Activated CD4-positive, alpha-beta T cell treated with anti-CD3 and anti-CD28 coated beads, Interleukin-2, amount 50 U/mL, for 4 hours (primary cell): ENCODE results near the gene AEBP2.
A peak's percentile ranks its signal among the peaks of the same experiment; 100 is the strongest.
"Not testable (repeated sequence)": the region's sequence is repeated elsewhere in the genome, so short reads cannot be mapped to it uniquely, and the experiment has no call there.

Experiments
- DNase-seq, 2 experiments: peaks; one replicate each; pipeline ENCODE4 v3.0.0-alpha.2; 2020

AEBP2 gene

DNA sequence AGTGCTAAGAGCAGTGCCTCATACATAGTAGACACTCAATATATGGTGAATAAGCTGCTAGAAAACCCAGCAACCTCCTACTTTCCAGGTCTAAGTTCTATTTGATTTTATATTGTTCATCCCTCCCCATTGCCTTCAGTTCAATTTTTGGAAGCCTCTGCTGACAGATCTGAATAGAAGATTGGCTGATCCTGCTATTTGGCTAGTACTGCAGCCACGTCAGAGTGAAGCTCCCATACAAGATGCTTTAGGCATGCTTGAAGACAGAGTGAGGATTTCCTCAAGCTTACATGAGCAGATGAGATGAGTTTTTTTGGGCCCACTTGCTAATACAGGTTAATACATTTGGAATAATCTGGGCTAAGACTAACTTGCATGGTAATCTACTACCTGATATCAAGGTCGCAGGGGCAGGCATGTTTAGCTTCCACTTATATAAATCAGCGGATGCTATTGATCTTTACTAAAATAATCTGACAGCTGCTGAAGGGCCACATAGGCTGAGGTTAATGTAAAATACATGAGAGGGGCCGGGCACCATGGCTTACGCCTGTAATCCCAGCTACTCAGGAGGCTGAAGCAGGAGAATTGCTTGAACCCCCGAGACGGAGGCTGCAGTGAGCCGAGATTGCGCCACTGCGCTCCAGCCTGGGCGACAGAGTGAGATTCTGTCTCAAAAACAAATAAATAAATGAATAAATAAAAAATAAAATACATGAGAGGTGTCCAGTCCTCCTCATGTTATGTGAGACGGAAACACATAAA, 15.9 kb upstream of the AEBP2 start:
- no peak for DNase-seq

DNA sequence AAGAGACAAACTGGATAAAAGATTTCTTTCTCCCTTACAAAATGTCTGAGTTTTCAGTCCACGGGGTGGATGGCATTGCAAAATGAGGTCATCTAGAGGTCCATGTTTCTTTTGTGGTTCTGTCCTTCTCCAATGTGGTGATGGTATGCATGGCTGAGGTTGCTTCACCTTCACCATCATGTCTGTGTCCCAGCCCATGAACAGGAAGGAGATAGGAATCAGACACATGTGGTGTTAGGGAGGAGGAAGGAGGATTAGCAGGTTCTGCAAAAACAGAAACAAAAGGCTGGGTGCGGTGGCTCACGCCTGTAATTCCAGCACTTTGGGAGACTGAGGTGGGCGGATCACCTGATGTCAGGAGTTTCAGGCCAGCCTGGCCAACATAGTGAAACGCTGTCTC, 11.0 kb upstream of the AEBP2 start:
- DNase-seq: no peak

DNA sequence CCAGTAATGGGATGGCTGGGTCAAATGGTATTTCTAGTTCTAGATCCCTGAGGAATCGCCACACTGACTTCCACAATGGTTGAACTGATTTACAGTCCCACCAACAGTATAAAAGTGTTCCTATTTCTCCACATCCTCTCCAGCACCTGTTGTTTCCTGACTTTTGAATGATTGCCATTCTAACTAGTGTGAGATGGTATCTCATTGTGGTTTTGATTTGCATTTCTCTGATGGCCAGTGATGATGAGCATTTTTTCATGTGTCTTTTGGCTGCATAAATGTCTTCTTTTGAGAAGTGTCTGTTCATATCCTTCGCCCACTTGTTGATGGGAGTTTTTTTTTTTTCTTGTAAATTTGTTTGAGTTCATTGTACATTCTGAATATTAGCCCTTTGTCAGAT, 9.8 kb upstream of the AEBP2 start:
- not testable (repeated sequence) for DNase-seq

DNA sequence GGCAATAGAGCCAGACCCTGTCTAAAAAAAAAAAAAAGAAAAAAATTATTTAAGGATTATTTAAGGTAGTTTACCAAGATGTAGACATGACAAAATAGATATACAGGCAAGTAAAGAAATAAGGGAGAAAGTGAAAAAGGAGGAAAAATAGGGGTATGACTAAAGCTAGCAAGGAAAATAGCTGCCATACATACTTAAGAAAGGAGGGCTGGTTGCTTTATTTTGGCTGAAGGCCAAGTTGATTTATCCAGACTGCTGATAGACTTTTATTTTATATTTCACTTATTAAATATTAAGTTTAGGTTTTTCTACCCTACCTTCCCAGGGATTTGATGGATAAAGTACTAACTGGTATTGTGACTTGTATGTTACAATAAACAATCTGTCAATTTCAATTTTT, 8.3 kb upstream of the AEBP2 start:
- DNase-seq: no peak

DNA sequence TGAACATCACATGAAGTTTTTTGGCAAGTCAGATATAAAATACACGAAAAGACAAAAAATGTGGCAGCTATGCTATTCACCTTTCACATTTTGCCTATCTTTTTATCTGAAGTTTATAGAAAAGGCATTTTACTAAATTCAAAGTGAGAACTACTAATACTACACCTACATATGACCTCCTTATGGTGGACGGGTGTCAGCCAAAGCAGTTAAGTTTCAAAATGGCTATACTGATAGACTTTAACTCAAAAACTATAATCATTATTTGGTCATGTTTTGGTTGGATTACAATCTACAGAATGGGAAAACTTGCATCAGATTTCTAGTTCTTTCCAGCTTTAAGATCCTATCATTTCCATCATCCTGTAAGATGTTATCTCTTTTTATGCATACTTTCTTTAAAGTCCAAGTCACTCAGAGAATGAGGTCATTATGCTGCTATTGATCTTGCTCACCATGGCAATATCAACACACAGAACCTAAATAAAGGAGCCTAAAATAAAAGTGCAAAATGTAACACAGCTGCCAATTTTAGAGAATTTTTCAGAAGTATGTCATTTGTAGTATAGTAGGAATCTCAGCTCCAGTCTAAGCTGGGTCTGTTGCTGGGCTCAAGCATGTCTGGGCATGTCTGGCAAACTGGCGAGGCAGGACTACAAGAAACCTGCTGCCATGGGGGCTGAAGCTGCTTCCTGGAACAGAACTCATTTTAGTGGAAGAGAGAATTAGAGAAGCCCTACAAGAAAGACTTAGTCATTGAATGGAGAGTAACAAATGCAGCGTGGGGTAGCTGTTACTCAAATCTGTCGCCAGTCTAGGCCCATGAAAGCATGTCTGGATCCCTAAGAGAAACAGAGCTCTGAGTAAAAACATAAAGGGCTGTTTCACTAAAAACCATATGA, 7.6 kb upstream of the AEBP2 start:
- DNase-seq: peak in 1 of 2 experiments; percentile 10

DNA sequence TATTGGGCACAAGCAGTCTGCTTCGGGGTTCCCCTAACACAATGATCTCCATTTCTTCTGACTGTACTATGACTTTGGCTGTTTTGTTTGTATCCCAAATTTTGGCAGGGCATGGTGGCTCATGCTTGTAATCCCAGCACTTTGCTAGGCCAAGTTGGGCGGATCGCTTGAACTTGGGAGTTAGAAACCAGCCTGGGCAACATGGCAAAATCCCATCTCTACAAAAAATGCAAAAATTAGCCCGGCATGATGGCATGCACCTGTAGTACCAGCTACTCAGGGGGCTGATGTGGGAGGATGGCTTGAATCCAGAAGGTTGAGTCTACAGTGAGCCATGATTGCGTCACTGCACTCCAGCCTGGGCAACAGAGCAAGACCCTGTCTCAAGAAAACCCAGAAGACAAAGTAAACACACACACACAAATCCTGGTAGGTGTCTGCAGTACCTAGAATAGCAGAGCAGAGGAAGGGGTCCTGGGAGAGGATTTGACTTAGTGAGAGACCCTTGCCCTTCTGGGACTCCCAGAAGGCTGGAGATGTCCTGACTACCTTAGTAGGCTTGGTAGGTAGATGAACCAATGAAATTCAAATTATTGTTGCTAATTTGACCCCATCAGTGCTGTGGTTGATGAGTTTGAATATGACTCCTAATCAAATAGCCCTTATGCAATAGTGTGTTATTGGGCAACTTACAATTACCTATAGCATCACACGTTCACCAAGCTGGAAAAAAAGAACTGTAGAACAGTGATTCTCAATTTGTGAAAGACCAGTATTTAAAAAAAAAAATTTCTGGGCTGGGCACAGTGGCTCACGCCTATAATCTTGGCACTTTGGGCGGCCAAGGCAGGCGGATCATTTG, 6.8 kb upstream of the AEBP2 start:
- DNase-seq: no peak

DNA sequence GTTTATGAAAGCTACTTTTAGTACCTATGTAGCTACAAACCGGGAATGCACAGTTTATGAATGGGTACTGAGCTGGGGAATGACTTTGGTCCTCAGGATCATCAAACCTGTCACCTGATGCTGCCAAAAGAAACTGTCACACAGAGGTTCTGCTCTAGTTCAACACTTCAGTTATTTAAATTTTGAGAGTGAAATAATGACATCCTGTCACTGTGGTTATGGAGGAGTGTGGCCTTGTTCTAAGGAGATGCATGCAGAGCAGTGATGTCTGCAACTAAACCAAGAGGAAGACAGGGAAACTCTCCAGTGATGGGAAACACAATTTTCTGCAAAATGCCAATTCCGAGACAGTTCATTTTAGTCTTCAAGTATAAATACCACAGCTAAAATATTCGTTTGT, 4.8 kb upstream of the AEBP2 start:
- DNase-seq: no peak

DNA sequence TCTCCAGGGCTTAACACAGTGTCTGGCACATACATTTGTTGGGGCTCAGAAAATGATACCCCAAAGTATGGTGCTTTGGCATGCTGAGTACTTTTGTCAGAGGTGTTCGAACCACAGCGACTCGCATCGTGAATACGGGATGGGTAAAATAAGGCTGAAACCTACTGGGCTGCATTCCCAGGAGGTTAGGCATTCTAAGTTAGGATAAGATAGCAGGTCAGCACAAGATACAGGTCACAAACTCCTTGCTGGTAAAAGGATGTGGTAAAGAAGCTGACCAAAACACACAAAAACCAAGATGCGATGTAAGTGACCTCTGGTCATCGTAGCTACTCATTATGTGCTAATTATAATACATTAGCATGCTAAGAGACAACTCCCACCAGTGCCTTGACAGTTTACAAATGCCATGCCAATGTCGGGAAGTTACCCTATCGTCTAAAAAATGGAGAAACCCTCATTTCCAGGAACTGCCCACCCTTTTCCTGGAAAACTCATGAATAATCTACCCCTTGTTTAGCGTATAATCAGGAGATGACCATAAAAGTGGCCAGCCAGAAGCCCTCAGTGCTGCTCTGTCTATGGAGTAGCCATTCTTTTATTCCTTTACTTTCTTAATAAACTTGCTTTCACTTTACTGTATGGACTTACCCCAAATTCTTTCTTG, 3.3 kb upstream of the AEBP2 start:
- DNase-seq: no peak

GRCh38 chr12:19436931-19437330, 2.4 kb upstream of the AEBP2 start:
- DNase-seq: no peak

DNA sequence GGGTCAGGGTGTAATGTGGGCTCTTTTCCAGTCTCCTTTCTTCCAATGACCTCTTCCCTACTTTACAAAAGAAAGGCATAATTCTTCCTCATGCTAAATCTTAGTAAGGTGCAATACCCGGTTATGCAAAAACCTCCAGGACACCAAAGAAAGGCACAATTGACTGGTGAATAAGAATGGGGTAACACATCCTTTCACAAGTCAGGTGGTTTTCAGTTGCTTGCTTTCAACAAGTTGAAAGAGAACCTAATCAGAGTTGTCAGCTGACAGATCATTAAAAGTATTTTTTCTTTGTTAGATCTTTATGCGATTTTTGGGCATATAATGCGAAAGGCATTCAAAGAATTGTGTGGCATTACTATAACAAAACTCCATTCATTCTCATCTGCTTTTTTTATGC, 1.3 kb upstream of the AEBP2 start:
- no peak for DNase-seq

DNA sequence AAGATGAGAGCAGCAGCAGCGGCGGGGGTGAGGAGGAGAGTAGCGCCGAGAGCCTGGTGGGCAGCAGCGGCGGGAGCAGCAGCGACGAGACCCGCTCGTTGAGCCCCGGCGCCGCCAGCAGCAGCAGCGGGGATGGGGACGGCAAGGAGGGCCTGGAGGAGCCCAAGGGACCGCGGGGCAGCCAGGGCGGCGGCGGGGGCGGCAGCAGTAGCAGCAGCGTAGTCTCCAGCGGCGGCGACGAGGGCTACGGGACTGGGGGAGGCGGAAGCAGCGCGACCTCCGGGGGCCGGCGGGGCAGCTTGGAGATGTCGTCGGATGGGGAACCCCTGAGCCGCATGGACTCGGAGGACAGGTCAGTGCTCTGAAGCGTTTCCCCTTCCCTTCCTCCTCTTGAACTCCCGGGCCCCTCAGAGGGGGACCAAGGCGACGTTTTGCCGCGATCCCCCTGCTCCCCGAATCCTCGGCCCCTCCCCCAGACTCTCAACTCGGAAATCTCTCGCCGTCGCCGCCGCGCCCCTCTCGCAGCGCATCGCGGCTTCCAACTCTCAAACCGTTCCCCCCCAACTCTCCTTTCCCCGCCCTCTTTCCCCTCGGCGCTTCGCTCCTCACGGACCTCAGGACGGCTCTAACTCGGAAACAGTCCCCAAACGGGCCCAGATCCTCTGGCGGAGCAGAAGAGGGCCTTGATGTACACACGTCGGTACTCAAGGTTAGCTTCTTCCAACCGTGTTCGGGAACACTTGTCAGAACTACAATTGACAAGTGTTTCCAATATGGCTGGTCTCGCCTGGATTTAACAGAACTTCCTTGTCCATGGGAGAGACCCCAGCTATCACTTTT, 947 bp downstream of the AEBP2 start:
- DNase-seq: peak; percentile 37 to 48

DNA sequence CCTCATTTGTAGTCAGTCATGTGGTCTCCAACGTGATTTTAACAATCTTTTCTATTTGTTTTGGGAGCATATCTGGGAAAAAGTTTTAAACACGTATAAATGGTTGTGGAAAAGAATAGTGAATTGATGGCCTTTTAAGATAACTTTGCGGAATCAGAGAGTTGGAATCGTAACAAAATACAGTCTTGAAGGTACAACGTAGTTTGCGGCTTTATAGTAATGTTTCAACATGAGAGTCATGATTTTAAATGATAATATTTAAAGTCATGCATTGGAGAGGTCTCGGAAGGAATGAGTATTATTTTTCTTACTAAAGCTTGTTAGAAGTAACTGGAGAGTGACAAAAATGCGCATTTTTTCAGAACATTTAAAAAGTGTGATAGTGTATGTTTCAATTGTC, 1.6 kb downstream of the AEBP2 start:
- no peak for DNase-seq

DNA sequence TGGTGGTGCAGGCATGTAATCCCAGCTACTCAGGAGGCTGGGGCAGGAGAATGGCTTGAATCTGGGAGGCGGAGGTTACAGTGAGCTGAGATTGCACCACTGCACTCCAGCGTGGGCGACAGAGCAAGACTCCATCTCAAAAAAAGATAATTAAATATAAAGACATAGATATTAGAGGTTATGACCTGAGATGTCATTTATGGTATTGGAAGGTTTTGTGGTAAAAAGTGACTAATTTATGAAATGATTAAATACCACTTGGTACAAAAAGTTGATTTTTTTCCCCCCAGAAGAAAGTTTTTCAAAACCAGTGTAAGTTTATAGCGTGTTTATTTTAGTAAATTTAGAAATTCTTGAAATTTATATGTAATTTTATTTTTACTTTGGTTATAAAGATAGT, 4.3 kb downstream of the AEBP2 start:
- DNase-seq: no peak

DNA sequence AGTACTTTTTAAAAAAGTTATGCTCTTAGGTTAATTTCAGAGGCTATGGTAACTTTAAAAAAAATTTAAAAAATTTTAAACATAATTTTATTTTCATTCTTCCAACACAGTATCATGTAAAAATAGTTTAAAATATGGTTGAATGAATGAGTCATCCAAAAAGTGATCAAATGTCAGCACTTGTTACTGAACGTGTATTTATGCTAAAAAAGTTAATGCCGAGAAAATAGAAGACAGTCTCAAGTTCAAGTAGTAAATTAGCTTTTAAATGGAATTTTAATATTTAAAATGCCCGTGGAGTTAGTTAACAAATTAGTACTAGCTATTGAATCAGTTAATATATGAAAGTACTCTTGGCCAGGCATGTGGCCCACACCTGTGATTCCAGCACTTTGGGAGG, 4.8 kb downstream of the AEBP2 start:
- DNase-seq: no peak

- no peak for DNase-seq
Observed at GRCh38 chr12:19447386-19447785, 8.1 kb downstream of the AEBP2 start.

- no peak for DNase-seq
Observed at GRCh38 chr12:19449814-19450213, 10.5 kb downstream of the AEBP2 start.

DNA sequence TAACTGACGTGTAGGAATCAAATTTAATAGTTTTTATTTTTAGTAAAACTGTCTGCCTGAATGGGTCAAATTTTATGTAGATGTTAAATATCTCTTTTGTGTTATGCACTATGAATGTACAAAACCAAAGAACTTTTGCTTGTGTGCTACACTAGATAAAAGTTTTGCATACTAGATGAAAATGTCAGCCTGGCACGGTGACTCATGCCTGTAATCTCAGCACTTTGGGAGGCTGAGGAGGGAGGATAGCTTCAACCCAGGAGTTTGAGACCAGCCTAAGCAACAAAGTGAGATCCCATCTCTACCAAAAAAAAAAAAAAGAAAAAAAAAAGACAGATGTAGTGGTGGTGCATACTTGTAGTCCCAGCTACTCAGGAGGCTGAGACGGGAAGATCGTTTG, 11.1 kb downstream of the AEBP2 start:
- DNase-seq: no peak

GRCh38 chr12:19451196-19451595, 11.9 kb downstream of the AEBP2 start:
- no peak for DNase-seq

GRCh38 chr12:19453961-19454360, 14.7 kb downstream of the AEBP2 start:
- no peak for DNase-seq

GRCh38 chr12:19454837-19455236, 15.5 kb downstream of the AEBP2 start:
- no peak for DNase-seq

DNA sequence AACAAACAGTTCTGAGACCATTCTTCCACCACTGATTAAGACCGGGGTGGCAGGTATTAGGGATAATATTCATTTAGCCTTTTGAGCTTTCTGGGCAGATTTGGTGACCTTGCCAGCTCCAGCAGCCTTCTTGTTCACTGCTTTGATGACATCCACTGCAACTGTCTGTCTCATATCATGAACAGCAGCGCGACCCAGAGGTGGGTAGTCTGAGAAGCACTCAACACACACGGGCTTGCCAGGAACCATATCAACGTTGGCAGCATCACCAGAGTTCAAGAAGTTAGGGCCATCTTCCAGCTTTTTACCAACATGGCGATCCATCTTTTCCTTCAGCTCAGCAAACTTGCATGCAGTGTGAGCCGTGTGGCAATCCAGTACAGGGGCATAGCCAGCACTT, 16.9 kb downstream of the AEBP2 start:
- no peak for DNase-seq

GRCh38 chr12:19457561-19457960, 18.3 kb downstream of the AEBP2 start:
- no peak for DNase-seq
